WTC11 (cell line): Measurements from ENCODE around the gene SLC23A1. TPM values are rescaled to one million over a fixed set of nuclear protein-coding genes. Genes with fewer than 3 reads are reported as not detected.
"Not testable (repeated sequence)": the region's sequence is repeated elsewhere in the genome, so short reads cannot be mapped to it uniquely, and the experiment has no call there.

Experiments used
- ATAC-seq: fragments of 200-7000 bp; cut with Tn5 transposase; 2 replicates; pipeline ENCODE4 v1.10.0; 2021; ENCODE audit warnings: mild to moderate bottlenecking, moderate library complexity
- CTCF ChIA-PET: fragments of 300-600 bp; sonication (Branson Sonifier 250); formaldehyde crosslinking; loops from one replicate; lab custom pipeline; 2021; ENCODE audit warnings: antibody characterized with exemption; lab: Charles Lee
- POLR2A ChIA-PET: fragments of 350-600 bp; sonication (Branson Sonifier 250); formaldehyde crosslinking; loops from one replicate; lab custom pipeline; 2021; ENCODE audit warnings: antibody characterized with exemption; lab: Charles Lee
- DNase-seq: peaks from one replicate; pipeline ENCODE4 v3.0.0; 2021; ENCODE audit warnings: low spot score
- H3K27ac Mint-ChIP-seq: 2 replicates; pipeline ENCODE4 v1.8.0; 2021; ENCODE audit warnings: mixed read lengths
- H3K27me3 Mint-ChIP-seq: 2 replicates; pipeline ENCODE4 v1.8.0; 2021; ENCODE audit warnings: low read depth, mild to moderate bottlenecking, moderate library complexity, mixed read lengths
- H3K36me3 Mint-ChIP-seq: 2 replicates; pipeline ENCODE4 v1.8.0; 2021; ENCODE audit warnings: mixed read lengths
- H3K4me1 Mint-ChIP-seq: 2 replicates; pipeline ENCODE4 v1.8.0; 2022; ENCODE audit warnings: mixed read lengths
- H3K4me3 Mint-ChIP-seq: 2 replicates; pipeline ENCODE4 v1.8.0; 2021; ENCODE audit warnings: mild to moderate bottlenecking, moderate library complexity, mixed read lengths
- H3K9me3 Mint-ChIP-seq: 2 replicates; pipeline ENCODE4 v1.8.0; 2021; ENCODE audit warnings: mixed read lengths
- CBFB ChIP-seq: sonication (generic); formaldehyde crosslinking; IDR thresholded peaks from 2 replicates; pipeline ENCODE4 v1.8.1; 2022; ENCODE audit warnings: mild to moderate bottlenecking, low read depth, missing genetic modification reagents
- E2F1 ChIP-seq: sonication (generic); formaldehyde crosslinking; IDR thresholded peaks from 2 replicates; pipeline ENCODE4 v1.8.0; 2022; ENCODE audit warnings: mild to moderate bottlenecking, missing genetic modification reagents
- E2F5 ChIP-seq: sonication (generic); formaldehyde crosslinking; IDR thresholded peaks from 2 replicates; pipeline ENCODE4 v1.8.1; 2022; ENCODE audit warnings: mild to moderate bottlenecking, moderate library complexity, missing genetic modification reagents
- ERG ChIP-seq: fragments of 250-450 bp; sonication (Bioruptor Pico); IDR thresholded peaks from 2 replicates; pipeline ENCODE4 v1.8.0; 2021; ENCODE audit warnings: mild to moderate bottlenecking
- IRF2 ChIP-seq: sonication (generic); formaldehyde crosslinking; IDR thresholded peaks from 2 replicates; pipeline ENCODE4 v1.8.0; 2022; ENCODE audit warnings: low read depth, missing genetic modification reagents, borderline replicate concordance
- JAZF1 ChIP-seq: fragments of 250-450 bp; sonication (Bioruptor Pico); IDR thresholded peaks from 2 replicates; pipeline ENCODE4 v1.9.0; 2021; ENCODE audit warnings: moderate library complexity, mild to moderate bottlenecking, inconsistent platforms
- NFYB ChIP-seq: sonication (generic); formaldehyde crosslinking; conservative IDR thresholded peaks from 2 replicates; pipeline ENCODE4 v1.8.0; 2022; ENCODE audit warnings: low read depth, missing genetic modification reagents
- TEAD1 ChIP-seq: sonication (generic); formaldehyde crosslinking; IDR thresholded peaks from 2 replicates; pipeline ENCODE4 v1.8.0; 2022; ENCODE audit warnings: mild to moderate bottlenecking, missing genetic modification reagents
- ZNF121 ChIP-seq: sonication (generic); formaldehyde crosslinking; IDR thresholded peaks from 2 replicates; pipeline ENCODE4 v1.8.0; 2023; ENCODE audit warnings: missing genetic modification reagents
- ZNF263 ChIP-seq: sonication (generic); formaldehyde crosslinking; IDR thresholded peaks from 2 replicates; pipeline ENCODE4 v1.8.1; 2022; ENCODE audit warnings: low read depth, mild to moderate bottlenecking, moderate library complexity, missing genetic modification reagents
- ZNF317 ChIP-seq: sonication (generic); formaldehyde crosslinking; IDR thresholded peaks from 2 replicates; pipeline ENCODE4 v1.8.1; 2023; ENCODE audit warnings: low read depth, mild to moderate bottlenecking, moderate library complexity, missing genetic modification reagents, borderline replicate concordance
- ZNF423 ChIP-seq: fragments of 250-450 bp; sonication (Bioruptor Pico); IDR thresholded peaks from 2 replicates; pipeline ENCODE4 v2.1.2; 2022; ENCODE audit warnings: mild to moderate bottlenecking, moderate library complexity
- total RNA-seq: library from RNA; stranded (reverse); gene quantifications from 3 replicates; pipeline ENCODE4 v1.2.3, GENCODE V29; 2021
- TF ChIP-seq, protein P1 (sequence below): sonication (generic); formaldehyde crosslinking; IDR thresholded peaks from 2 replicates; pipeline ENCODE4 v1.8.0; 2023; ENCODE audit warnings: missing genetic modification reagents, mild to moderate bottlenecking, borderline replicate concordance

Gene SLC23A1
- total RNA-seq, 1 experiment from 2014 or later: not detected

DNA sequence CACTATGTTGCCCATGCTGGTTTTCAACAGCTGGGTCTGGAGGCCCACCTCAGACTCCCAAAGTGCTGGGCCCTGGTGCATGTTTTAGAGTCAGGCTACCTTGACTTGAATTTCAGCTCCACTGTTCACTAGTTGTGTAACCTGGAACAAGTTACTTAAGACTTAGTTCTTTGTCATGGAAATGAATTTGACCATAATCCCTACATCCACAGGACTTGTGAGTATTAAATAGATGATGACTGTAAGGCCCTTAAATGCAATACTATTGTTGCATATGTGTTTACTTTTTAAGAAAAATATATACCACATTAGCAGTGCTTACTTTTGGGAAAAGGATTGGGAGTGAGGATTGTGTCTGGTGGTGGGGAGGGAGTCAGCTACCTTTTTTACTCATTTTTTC is 25.0 kb downstream of the SLC23A1 start:
- ATAC-seq (no peak), DNase-seq (no peak)
- ChIA-PET CTCF (no interaction called here), POLR2A (interaction anchor here (1.2 kb wide), 1 partner anchor 61 kb away, joined by 3 read pairs; no protein-coding TSS in a partner anchor)
- H3K9me3 Mint-ChIP-seq: no peaks in the 10 kb centered on the region
- H3K4me3 Mint-ChIP-seq: no peak overlapping the region
- TF ChIP-seq CBFB (CRISPR knock-in tag) (no peak), IRF2 (CRISPR knock-in tag) (no peak), TEAD1 (CRISPR knock-in tag) (no peak), E2F5 (no peak), ZNF263 (CRISPR knock-in tag) (no peak), JAZF1 (CRISPR knock-in tag) (no peak), NFYB (no peak), ERG (CRISPR knock-in tag) (no peak), E2F1 (no peak), ZNF121 (CRISPR knock-in tag) (no peak)
- TF ChIP-seq, protein P1, sequence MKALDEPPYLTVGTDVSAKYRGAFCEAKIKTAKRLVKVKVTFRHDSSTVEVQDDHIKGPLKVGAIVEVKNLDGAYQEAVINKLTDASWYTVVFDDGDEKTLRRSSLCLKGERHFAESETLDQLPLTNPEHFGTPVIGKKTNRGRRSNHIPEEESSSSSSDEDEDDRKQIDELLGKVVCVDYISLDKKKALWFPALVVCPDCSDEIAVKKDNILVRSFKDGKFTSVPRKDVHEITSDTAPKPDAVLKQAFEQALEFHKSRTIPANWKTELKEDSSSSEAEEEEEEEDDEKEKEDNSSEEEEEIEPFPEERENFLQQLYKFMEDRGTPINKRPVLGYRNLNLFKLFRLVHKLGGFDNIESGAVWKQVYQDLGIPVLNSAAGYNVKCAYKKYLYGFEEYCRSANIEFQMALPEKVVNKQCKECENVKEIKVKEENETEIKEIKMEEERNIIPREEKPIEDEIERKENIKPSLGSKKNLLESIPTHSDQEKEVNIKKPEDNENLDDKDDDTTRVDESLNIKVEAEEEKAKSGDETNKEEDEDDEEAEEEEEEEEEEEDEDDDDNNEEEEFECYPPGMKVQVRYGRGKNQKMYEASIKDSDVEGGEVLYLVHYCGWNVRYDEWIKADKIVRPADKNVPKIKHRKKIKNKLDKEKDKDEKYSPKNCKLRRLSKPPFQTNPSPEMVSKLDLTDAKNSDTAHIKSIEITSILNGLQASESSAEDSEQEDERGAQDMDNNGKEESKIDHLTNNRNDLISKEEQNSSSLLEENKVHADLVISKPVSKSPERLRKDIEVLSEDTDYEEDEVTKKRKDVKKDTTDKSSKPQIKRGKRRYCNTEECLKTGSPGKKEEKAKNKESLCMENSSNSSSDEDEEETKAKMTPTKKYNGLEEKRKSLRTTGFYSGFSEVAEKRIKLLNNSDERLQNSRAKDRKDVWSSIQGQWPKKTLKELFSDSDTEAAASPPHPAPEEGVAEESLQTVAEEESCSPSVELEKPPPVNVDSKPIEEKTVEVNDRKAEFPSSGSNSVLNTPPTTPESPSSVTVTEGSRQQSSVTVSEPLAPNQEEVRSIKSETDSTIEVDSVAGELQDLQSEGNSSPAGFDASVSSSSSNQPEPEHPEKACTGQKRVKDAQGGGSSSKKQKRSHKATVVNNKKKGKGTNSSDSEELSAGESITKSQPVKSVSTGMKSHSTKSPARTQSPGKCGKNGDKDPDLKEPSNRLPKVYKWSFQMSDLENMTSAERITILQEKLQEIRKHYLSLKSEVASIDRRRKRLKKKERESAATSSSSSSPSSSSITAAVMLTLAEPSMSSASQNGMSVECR (CRISPR knock-in tag): no peak
- H3K27ac Mint-ChIP-seq: 0 out of 2 replicates have a peak overlapping the region, but pooled peaks have one; percentile 44
- H3K27me3 Mint-ChIP-seq: no peaks in the 10 kb centered on the region
- H3K36me3 Mint-ChIP-seq: peaks cover 21% of the 10 kb centered on the region
- H3K4me1 Mint-ChIP-seq: peaks cover 4% of the 10 kb centered on the region

DNA sequence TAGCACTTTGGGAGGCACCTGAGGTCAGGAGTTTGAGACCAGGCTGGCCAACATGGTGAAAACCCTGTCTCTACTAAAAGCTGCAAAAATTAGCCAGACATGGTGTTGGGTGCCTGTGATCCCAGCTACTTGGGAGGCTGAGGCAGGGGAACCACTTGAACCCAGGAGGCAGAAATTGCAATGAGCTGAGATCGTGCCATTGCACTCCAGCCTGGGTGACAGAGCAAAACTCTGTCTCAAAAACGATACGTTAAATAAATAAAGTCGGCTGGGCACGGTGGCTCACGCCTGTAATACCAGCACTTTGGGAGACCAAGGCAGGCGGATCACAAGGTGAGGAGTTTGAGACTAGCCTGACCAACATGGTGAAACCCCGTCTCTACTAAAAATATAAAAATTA is 27.2 kb downstream of the SLC23A1 start:
- CTCF ChIA-PET: interaction anchor here (1.5 kb wide), 1 partner anchor 14 kb away, joined by 3 read pairs; the partner anchor contains the start of gene PAIP2
- peaks cover 18% of the 10 kb centered on the region for H3K36me3 Mint-ChIP-seq
- H3K4me3 Mint-ChIP-seq, ATAC-seq, DNase-seq, H3K9me3 Mint-ChIP-seq, H3K4me1 Mint-ChIP-seq, H3K27me3 Mint-ChIP-seq, POLR2A ChIA-PET, H3K27ac Mint-ChIP-seq: not testable (repeated sequence)

GRCh38 chr5:139354186-139354585 is 28.9 kb downstream of the SLC23A1 start:
- ChIA-PET POLR2A (interaction anchor here (1.5 kb wide), 1 partner anchor 12 kb away, joined by 5 read pairs; the partner anchor contains the start of gene PAIP2), CTCF (no interaction called here)
- no peaks in the 10 kb centered on the region for H3K9me3 Mint-ChIP-seq
- H3K36me3 Mint-ChIP-seq: peaks cover 18% of the 10 kb centered on the region
- H3K27ac Mint-ChIP-seq: no peak overlapping the region
- H3K4me1 Mint-ChIP-seq: peaks cover 4% of the 10 kb centered on the region
- no peak overlapping the region for H3K4me3 Mint-ChIP-seq
- no peaks in the 10 kb centered on the region for H3K27me3 Mint-ChIP-seq
- no peak for TF ChIP-seq ZNF423 (CRISPR knock-in tag)
- TF ChIP-seq ZNF317: peak; percentile 74
- DNase-seq: no peak
- no peak for ATAC-seq
